GM21619 (cell line): Measurements from ENCODE around the gene PANX2.

Source experiments
- ATAC-seq: cut with Tn5 transposase; IDR thresholded peaks from one replicate; pipeline ENCODE4 v1.9.1; 2021; ENCODE audit not compliant: unreplicated experiment

PANX2 gene

DNA sequence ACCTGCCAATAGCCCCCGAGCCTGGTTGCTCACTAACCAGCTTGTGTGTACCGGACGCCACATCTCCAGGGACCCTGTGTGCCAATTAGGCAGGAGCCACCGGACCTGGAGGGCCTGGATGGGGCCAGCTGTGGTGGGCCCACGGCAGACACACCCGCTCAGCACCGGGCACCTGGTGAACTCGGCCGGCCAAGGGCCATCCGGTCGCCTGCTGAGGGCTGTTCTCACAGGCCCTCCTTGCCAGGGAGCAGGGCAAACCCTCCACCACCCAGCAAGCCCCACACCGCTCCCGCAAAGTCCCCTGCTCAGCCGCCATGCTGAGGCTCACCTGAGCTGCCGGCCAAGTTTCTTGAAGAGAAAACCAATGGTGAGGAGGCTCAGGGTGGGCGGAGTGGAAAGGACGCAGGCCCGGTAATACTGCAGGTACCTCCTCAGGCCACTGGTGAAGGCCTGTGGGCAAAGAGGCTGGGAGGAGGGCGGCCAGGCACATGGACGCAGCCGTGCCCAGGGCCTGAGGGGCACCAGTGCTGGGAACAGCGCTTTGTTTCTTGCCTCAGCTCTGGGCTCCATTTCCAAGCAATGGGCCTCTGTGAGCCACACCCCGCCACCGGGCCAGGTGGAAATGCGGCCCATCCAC lies 57.2 kb downstream of the PANX2 start:
- no peak for ATAC-seq

DNA sequence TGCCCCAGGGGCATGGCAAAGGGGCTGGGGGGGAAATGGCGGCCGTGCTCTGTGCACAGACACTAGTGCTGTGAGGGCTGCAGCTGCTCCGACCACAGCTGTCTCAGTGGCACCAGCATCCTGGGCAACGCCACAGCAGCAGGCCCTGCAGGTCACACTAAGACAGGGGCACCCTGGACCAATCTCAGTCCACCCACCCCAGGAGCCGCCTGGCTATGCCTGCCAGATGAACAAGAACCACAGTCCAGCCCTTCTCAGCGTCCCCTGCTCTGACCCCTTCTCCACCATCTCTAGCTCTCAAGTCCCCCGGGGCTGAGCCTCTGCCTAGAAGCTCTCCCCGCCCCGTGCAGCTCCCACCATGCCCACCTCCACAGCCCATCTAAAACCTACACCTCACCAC lies 57.8 kb downstream of the PANX2 start:
- no peak for ATAC-seq

DNA sequence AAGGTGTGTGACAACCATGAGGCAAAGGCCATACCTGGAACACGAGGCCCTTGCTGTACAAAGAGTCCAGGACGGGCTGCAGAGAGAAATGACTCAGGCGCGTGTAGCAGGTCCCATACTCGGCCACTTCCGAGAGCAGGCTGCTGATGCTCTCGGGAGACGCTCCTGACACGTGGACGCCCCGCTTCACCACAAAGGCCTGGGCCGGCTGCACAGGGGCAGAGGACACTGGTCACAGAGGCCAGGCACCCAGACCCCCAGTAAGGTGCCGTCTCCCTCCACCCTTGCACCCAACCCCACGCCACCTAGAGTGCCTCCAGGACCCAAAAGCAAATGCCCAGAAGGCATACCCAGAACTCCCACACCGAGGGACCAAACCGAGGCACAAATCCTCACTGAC lies 58.8 kb downstream of the PANX2 start:
- ATAC-seq = no peak
